ENCODE results near the gene ADGRB3.

The ADGRB3 gene

DNA sequence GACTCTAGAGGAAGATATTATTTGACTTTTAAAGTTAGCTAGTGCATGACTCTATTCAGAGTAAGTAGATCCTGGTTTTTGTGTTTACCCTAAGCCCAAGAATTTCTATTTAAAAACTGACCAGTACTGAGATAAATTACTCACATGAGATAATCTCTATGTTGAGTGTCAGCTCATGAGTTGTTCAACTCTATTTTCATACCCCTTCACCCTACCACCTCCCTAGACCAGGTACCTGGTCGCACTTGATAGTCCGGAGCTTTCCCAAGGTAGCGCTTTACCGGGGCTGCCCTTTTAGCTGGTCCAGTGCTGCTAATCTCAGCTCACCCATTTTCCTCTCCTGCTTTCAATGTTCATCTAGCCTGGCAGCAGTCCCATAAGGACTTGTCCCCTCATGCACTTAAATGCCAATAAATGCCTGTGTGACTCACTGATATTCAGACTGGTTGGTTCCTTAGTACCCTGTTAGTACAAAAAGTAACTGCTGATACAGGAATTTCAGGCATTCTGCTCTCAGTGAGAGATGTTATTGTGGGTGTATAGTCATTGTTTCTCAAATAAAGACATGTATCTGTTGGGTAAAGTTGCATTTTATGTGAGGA, 503.9 kb downstream of the ADGRB3 start:
- no peak for ATAC-seq

GRCh38 chr6:69145062-69145461, 510.0 kb downstream of the ADGRB3 start:
- ATAC-seq = no peak

GRCh38 chr6:69146385-69146784, 511.3 kb downstream of the ADGRB3 start:
- ATAC-seq = no peak

DNA sequence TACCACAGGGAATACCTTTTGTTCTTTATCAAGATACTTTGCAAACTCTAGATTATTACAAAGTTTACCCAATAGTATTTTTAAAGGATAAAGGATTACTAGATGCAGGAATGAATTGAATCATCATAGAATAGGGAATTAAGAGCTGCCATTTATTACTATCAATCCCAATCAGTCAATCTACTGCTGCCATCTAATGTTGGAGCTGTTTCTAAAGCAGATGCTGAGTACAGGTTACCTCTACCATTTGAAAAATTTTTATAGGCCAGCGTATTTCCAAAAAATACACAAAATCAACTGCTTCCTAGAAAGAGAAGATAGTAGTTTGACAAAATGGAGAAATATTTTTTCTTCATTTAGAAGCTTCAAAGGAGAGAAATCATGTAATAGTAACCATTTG, 520.4 kb downstream of the ADGRB3 start:
- ATAC-seq = no peak

DNA sequence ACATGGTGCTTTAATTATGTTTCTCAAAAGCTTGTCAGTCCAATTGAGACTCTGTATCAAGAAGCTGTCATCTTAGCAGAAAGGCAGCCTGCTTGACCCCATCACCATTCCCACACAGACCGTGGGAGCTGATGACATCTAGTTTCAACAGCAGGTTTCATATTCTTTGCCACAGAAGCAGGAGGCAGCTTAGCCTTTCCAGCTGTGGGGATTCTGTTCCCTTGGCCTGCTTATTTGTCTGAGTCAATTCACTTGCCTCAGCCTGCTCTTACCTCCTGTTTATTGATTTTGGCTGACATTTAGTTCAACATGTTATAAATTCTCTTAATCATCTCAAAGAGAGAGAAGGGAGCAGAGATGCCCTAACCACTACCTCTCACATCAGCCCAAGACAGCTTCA, 527.7 kb downstream of the ADGRB3 start:
- ATAC-seq = no peak

- no peak for ATAC-seq
Observed at GRCh38 chr6:69164564-69165229, 529.6 kb downstream of the ADGRB3 start.

DNA sequence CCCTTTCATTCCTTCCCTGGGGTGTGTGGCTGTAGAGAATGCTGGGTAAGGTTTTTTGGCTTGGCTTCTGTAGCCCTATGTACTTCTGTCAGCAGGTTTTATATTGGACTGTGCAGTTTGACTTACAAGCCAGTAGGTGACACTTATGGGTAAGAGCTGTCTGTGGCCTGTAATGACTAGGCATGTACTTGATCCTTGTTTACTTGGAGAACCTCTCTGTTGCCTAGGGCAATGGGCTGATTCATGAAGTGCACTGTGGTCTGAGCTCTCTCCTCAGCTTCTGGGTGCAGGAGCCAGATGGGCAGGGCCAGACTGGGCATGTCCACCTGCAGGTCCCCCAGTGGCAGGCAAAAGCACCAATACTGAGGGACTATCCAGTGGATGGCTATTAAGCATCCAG, 544.6 kb downstream of the ADGRB3 start:
- ATAC-seq = no peak

GRCh38 chr6:69180361-69181067, 545.4 kb downstream of the ADGRB3 start:
- no peak for ATAC-seq

- ATAC-seq = no peak
Observed at GRCh38 chr6:69181964-69182363, 546.9 kb downstream of the ADGRB3 start.

GRCh38 chr6:69185276-69185675, 550.2 kb downstream of the ADGRB3 start:
- ATAC-seq = no peak

- ATAC-seq = no peak
Observed at GRCh38 chr6:69202768-69203167, 567.7 kb downstream of the ADGRB3 start.

- ATAC-seq = no peak
Observed at GRCh38 chr6:69216127-69216526, 581.0 kb downstream of the ADGRB3 start.

DNA sequence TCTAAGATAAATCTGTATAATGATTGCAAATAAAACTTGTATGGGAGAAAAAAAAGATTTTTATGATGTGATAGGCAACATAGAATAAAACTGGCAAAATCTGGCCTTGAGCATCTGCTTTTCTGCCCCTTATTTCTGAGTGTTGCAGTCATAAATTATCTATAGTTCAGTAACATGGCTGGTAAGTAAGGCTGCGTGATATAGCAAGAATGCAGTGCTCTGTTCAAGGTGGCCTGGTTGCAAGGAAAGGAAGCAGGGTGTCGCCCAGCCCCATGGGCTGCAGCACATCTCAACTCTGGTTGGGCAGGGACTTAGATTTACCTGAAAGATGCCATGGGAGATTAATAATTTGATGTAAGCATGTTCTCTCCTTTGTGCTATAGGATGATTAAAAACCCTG, 582.3 kb downstream of the ADGRB3 start:
- ATAC-seq = no peak

DNA sequence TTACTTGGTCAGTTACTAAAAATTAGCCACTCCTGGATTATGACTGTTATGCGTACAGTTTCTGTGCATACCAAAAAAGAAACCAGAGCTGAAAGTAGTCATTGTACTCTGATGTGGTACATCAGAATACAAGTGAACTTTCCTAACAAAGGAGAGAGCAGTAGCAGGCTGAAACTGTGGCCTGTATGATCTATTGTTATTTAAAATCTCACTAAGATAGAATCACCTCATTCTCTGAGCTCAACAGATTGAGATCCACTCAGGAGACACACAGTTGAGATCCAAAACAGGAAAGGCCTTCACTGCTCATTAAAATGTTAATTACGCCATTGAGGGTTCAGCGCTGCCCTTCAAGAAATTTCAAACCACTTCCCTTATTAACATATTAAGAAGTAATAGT, 585.3 kb downstream of the ADGRB3 start:
- ATAC-seq = no peak

GRCh38 chr6:69232008-69232407, 596.9 kb downstream of the ADGRB3 start:
- no peak for ATAC-seq

DNA sequence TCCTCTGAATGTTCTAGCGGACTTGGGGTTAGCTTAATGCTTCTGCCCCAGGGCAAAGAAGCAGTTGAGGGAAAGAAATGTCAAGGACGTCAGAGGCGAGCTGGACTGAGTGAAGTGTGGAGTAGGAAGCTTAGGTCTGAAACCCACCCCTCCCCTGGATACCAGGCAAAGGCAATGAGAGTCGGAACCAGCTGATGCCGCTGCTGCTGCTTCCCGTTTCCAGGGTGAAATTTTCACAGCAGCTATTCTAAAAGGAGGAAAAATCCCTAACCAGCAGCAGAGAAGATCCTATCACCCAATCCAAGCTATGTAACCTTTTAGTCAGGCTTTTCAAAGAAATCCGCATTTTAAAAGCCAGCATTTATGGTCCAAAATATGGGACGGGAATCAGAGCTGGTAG, 597.4 kb downstream of the ADGRB3 start:
- ATAC-seq = no peak

DNA sequence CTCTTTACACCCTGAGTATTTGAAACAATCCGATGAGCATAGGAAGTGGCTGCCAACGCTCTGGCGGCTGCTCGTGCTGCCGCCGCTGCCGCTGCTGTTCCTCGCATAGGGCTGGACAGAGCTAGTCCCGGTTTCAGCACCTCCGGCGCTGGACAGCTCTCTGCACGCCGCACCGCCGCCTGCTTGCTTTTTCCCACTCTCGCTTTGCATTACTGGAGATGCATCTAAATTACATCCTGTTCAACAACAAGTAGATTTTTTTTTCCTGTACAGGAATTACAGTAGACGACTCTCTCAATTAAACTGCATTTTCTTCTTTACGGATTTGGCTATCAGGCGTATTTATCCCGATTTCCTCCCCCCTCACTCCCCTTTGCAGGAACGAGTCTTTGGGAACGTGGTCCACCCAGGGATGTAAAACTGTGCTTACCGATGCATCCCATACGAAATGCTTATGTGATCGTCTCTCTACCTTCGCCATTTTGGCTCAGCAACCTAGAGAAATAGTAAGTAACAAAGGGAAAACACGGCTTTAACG, 597.9 kb downstream of the ADGRB3 start:
- no peak for ATAC-seq

DNA sequence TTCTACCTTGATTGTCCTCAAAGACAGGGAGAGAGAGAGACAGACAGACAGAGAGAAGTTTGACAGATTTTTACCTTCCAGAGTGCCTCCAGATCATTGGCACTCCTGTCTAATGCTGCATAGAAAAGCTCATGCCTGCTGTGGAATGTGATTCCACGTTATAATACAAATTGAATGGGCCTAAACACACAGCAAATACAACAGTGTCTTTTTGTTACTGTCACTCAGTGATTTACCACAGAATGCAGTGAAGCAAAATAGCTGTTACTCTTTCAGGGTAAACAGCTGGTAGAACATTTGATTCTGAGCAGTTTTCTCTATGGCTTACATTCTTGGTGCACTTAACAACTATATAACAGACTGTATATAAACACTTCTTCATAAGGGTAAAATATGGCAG, 603.0 kb downstream of the ADGRB3 start:
- ATAC-seq = no peak

DNA sequence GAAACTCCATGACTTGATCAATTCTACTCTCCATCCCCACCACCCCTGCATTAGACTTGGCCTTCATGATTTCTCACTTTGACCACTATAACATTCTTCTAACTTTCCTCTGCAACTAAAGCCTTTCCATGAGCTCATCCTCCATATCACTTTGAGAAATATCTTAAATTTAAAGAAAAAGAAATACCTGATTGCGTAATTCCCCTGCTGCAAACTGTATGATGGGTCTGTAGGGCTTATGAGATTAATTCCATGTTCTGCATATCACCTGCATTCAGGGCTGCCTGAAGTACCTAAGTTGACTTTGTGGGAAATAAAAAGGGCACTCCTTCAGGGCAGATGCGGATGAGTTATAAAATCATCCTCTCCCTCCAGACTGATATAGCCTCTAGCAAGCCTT, 611.9 kb downstream of the ADGRB3 start:
- ATAC-seq = no peak

DNA sequence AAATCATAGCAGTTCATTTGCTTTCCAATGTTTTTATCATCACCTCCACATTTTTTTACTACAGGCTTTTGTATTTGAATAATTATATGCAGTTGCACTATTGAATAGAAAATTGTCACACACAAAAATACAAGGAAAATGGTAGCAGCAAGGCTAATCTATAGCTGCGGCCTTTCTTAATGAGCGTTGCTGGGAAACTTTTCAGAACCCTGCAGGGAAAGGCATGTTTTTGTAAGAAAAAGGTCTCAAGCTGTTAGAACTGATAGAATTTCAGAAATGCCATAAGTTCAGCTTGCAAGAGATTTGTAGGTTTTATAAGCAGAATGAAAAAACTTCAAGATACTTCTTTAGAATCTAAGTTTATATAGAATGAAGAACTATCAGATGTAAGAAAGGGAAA, 625.9 kb downstream of the ADGRB3 start:
- no peak for ATAC-seq

- ATAC-seq = no peak
Observed at GRCh38 chr6:69263297-69263696, 628.2 kb downstream of the ADGRB3 start.

DNA sequence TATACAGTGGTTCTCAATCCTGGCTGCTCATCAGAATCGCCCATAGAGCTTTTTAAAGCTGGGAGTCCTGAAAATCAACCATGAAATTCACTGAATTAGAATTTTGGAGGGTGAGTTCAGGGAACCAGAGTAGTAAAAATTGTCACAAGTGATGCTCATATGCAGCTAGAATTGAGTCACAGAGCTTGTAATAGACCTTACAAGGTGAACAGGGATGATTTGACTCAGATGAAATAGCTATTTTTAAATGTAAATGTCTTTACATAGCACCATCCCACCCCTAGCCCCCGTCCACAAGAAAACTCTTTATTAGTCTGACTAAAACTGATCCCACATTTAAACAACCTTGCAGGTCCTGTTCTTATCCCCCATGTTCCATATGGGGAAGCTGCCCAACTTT, 630.0 kb downstream of the ADGRB3 start:
- ATAC-seq = no peak

- no peak for ATAC-seq
Observed at GRCh38 chr6:69265706-69266105, 630.6 kb downstream of the ADGRB3 start.

- ATAC-seq = no peak
Observed at GRCh38 chr6:69276204-69276603, 641.1 kb downstream of the ADGRB3 start.
